ENCODE results near the gene CACNA2D1. TPM values are rescaled to one million over a fixed set of nuclear protein-coding genes. Genes with fewer than 3 reads are reported as not detected.

Gene CACNA2D1
- total RNA-seq (2014; rRNA removed; shearing (Covaris generic)) = 3.1 and 8.3 TPM in 2 replicates

GRCh38 chr7:82443547-82444219 is at the start of gene CACNA2D1:
CACNA2D1 (minus strand) TSS chr7:82443777.
- DNase-seq (ENCODE audit: low read depth) = peak; percentile 54

- DNase-seq (ENCODE audit: low read depth) = peak; percentile 21
These were observed 38.0 kb upstream of the CACNA2D1 start for GRCh38 chr7:82481499-82482097.

- no peak for DNase-seq (ENCODE audit: low read depth)
These were observed 34.3 kb upstream of the CACNA2D1 start for GRCh38 chr7:82477733-82478515.

DNA sequence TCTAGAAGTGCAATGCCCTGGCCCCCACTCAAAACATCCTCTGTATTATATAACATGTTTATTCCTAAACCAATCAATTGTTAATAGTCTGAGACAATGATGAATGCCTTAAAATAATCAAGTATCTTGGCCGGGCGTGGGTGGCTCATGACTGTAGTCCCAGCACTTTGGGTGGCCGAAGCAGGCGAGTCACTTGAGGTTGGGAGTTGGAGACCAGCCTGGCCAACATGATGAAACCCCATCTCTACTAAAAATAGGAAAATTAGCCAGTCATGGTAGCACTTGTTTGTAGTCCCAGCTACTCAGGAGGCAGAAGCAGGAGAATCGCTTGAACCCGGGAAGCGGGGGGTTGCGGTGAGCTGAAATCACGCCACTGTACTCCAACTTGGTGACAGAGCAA is 29.4 kb upstream of the CACNA2D1 start:
- DNase-seq (ENCODE audit: low read depth) = no peak

- DNase-seq (ENCODE audit: low read depth) = no peak
These were observed 27.9 kb upstream of the CACNA2D1 start for GRCh38 chr7:82471351-82472020.

- no peak for DNase-seq (ENCODE audit: low read depth)
These were observed 25.6 kb upstream of the CACNA2D1 start for GRCh38 chr7:82469207-82469606.

GRCh38 chr7:82468435-82468834 is 24.9 kb upstream of the CACNA2D1 start:
- no peak for DNase-seq (ENCODE audit: low read depth)

DNA sequence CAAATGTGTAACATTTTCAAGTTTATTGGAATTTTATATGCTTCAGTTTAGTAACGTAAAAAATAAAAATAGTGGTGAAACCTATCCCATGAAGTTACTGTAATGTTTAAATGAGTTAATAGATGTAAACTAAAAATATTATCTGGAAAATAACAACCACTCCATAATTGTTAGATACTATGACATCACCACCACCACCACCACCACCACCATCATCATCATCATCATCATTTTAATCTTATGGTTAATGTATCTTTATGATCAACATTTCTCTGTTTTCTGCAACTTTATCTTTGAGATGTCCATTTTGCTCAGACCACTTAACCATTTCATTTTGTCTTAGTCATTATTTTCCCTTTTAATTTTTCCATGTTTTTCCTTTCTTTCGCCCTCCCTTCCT is 23.4 kb upstream of the CACNA2D1 start:
- DNase-seq (ENCODE audit: low read depth) = no peak

DNA sequence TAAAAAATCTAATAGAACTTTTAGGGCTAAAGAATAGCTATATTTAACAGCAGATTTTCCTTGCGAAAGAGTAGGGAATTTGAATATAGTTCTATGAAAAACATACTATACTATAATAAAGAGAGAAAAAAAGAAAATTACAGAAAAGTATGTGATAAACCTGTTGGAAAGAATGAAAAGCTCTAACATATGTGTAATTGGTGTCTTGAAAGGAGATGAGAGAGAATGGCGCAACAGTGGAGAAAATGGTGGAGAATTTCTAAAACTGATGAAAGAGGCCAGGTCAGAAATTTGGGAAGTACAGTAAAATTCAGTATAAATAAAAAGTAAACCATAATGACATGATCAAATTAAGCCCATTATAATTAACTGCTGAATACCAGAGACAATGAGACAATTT is 20.8 kb upstream of the CACNA2D1 start:
- no peak for DNase-seq (ENCODE audit: low read depth)

- no peak for DNase-seq (ENCODE audit: low read depth)
These were observed 11.7 kb upstream of the CACNA2D1 start for GRCh38 chr7:82455295-82455694.

- DNase-seq (ENCODE audit: low read depth) = no peak
These were observed 7.2 kb upstream of the CACNA2D1 start for GRCh38 chr7:82450759-82451158.

- no peak for DNase-seq (ENCODE audit: low read depth)
These were observed 6.3 kb upstream of the CACNA2D1 start for GRCh38 chr7:82449910-82450309.

DNA sequence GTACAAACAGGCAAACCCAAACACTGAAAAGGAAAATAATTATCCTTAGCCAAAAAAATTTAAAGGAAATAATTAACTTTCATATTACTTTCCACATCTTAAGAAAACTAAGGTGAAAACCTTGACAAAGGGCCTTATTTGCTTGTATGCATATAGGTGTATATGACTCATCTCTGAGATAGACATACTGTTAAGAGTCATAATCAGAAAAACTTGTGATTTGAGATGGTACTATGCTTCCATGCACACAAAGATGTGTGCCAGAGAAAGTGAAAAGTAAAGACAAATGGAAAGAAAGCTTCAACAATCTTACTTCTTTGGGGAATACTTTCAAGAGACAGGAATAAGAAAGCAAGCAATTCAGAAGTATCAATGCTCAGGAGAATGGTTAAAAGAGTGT is 3.3 kb upstream of the CACNA2D1 start:
- DNase-seq (ENCODE audit: low read depth) = no peak

DNA sequence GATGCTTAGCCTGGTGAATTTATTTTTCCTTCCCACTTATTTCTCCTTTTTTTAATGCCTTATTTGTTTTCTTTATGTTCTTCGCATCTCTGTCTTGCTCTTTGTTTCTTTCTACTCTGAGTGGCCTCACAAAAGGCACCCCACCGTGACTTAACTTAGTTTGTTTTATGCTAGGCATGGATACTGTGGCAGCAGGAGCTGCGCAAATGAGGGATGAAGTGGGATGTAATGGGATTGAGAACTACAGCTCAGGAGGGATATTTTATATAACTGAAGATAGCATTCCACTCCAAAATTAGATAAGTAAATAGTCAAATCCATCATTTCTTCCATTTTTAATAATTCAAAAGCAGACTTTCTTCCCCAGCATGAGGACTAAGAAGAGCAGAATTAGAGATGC is 1.7 kb upstream of the CACNA2D1 start:
- DNase-seq (ENCODE audit: low read depth) = no peak

- no peak for DNase-seq (ENCODE audit: low read depth)
These were observed 788 bp upstream of the CACNA2D1 start for GRCh38 chr7:82444220-82444909.

DNA sequence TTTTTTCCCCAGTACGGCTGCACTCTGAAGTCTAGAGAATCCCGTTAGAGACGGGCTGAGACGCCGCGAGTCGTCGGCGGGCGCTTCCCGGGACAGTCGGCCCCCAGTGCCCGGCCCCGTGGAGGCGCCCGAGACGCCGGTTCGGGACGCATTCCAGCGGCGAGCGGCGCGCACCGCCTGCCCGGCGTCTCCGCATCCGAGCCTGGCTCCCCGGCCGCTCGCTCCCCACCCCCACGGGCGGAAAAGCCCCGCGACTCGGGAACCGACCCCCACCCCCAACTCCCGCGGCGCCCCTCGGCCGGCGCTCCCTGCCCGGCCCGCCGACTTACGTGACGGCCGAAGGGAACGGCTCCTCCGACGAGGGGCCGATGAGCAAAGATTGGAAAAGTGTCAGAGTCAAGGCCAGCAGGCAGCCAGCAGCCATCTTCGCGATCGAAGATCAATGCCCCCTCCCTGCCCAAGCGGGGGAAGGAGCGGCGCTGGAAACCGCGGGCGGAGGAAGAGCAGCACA is 486 bp downstream of the CACNA2D1 start:
- no peak for DNase-seq (ENCODE audit: low read depth)

DNA sequence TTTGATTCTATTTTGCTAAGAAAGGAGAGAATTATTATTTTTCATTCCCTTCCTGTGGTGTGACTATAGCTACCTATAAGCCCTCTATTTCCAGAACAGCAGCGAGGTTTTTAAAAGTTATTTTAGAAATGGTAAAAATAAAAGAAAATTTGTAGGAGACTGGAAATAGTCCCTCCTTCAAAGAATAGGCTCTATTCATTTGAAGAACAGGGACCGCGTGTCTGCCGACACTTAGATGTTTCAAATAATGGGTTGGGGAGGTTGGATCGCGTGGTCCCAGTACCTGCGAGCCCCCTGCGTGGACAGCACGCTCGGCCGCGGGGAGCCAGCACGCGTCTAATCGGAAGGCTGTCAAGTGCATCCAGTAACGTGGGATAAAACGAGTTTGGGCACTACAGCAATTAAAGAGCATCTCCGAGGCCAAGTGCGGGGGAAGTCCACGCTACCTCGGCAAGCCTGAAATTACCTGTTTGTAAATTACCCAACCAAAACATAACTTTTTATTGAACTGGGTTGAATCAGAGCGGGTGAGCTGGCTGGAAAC is 1.0 kb downstream of the CACNA2D1 start:
- peak; percentile 26 for DNase-seq (ENCODE audit: low read depth)

DNA sequence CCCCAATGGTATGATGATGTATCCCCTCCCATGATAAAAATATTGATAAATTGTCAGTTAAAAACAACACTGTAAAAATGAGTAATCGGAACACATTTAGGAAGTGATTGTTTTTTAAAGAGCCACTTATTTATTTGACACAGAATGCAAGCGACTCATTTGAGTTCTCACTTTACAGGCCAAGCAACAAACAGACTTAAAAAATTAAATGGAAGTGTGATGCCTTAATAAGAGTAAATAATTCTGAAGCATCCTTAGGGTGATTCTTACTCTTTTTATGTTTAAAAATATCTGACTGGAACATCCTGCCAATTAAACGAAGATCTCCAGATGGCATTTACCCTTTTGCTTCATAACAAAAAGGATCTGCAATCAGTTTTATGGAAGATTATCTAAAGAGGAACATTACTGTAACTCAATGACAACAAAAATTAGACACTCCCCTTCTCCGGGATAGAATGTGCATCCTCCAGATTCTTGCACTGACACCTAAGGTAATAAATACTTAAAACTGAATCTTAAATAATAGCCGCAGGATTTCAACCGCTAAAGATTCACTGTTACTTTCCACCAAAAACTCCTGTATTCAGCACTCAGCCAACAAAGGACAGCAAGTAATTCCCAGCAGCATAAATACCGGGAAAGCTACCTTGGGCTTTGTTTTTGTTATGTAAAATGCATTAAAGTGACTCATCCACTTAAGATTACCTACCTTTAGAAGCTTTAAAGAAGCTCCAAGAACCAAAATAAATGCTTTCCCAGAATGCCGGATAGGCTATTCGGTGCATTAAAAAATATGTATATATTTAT is 1.7 kb downstream of the CACNA2D1 start:
- DNase-seq (ENCODE audit: low read depth) = peak; percentile 23

DNA sequence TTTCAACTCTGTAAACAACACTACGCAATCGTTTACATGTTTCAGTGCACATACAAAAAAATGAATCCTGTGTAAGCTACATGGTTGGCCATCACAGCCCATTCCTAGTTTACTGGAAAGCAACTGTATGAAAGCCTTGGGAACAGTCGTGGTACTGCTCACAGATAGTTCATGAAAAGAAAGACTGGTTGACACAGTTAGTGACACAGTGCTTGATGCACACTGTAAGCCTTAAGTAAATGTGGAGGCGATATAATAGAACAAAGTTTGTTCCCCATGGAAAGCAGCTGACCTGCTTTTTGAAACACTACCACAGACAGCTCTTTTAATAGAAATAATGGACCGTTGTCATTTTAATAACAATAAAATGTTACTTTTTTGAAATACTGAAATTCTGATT is 5.1 kb downstream of the CACNA2D1 start:
- no peak for DNase-seq (ENCODE audit: low read depth)

DNA sequence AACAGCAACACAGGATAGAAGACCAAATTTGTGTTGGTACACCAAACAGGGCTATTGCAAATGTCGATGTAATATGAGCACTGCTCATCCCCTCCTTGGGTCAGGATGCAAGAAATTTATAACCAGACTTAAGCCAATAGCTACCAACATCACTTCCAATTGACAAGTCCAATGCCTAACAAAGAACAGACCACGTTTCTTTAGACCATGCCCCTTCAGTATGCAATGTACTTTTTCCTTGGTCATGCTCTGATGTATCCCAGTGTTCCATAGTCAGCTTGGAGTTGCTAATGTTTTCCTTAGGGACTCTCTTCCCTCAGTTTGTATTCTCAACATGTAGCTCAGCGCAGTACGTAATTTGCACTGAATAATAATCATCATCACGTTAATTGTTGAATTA is 7.8 kb downstream of the CACNA2D1 start:
- DNase-seq (ENCODE audit: low read depth) = no peak

Measured in M059J (cell line).